Stimulated activated CD8-positive, alpha-beta memory T cell treated with anti-CD3 and anti-CD28 coated beads, Interleukin-15, amount 100 ng/mL, for 4 hours (primary cell): ENCODE data around the gene ZNF749.
"Not testable (repeated sequence)": the region's sequence is repeated elsewhere in the genome, so short reads cannot be mapped to it uniquely, and the experiment has no call there.

Experiments used
- DNase-seq, 2 donors: peaks; one replicate each; pipeline ENCODE4 v3.0.0-alpha.2; 2020; ENCODE audit warnings: low read depth in 2 of 2

ZNF749 gene

GRCh38 chr19:57465680-57466381 lies 30.7 kb downstream of the ZNF749 start:
- no peak for DNase-seq

GRCh38 chr19:57466489-57466888 lies 31.4 kb downstream of the ZNF749 start:
- no peak for DNase-seq

DNA sequence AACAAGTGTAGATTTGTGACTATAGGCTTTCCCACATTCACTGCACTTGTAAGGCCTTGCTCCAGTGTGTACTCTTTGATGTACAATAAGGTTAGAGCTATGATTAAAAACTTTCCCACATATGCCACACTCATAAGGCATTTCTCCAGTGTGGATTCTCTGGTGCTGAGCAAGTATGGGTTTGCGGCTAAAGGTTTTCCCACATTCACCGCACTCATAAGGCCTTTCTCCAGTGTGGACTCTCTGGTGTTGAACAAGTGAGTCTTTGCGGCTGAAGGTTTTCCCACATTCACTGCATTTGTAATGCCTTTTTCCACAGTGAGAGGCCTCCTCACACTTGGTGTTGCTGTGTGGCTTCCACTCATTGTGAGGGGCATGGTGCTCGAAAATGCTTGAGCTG lies 38.5 kb downstream of the ZNF749 start:
- no peak for DNase-seq

- DNase-seq: peak; percentile 72 to 82
These were observed 42.3 kb downstream of the ZNF749 start, which contains the start of gene ZNF772 for GRCh38 chr19:57477191-57478008. Gene ZNF772, minus strand, starts transcription at chr19:57477566. Its CDS starts 257 bp downstream, at chr19:57477309.

DNA sequence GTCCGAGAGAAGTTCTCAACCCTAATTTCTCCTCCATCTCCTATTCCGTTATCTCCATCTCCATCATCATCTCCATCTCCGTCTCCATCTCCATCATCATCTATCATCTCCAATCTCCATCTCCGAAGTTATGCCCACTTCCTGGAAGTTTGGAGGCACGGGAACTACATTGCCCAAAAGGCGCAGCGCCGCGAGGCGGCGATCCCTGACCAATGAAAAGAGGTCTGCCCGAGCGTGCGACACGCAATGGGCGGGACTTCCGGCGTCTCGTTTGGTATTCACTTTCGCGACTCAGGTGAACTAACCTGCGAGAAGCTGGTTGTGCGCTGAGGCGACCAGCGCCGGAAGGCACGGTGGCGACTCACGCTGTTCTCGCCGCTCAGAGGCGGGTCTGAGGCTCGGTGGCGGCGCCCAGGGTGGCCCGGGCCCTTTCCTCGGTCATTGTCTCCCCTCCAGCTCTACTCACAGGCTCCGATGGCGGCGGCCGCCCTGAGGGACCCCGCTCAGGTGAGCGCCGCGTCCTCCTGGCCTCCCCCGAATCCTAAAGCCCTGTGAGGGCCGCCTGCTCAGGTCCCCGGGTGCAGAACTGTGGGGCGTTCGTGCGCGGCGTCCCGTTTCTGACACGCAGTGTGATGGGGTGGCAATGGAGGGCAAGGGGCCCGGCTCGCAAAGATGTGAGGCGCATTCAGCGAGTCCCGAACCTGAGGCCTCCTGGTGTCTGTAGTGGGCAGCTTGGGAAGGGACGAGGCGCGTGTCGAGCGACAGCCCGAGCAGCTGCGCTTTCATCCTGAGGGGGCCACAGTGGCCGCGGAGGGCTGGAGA lies 52.6 kb downstream of the ZNF749 start, which contains the start of gene ZNF419:
Gene ZNF419, plus strand, starts transcription at position 274 of the 822 bp plus-strand sequence. Its CDS starts 201 bp downstream, at position 475.
- DNase-seq: peak; percentile 81 to 90

DNA sequence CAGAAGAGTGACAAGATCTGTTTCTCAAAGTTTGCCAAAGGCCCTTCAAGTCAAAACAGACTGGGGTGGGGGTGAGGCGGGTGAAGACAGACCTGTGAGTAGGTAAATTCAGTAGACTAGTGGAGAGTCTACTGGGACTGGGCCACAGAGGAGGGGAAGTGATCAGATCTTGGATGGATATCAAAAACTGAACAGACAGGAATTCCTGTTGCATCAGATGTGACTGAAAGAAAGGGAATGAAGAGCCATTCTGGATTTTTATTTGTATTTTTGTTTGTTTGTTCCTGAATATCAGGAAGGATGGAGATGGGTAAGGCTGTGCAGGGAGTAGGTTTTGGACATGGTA lies 53.1 kb downstream of the ZNF749 start:
- not testable (repeated sequence) for DNase-seq
